H9 (cell line): ENCODE data around the gene RBPJL. TPM values are rescaled to one million over a fixed set of nuclear protein-coding genes. Genes with fewer than 3 reads are reported as not detected.

Experiments used
- DNase-seq: peaks from one replicate; pipeline ENCODE4 v3.0.0-alpha.2; 2017
- H2AFZ ChIP-seq: one replicate; pipeline ENCODE4 v1.6.1; 2013; ENCODE audit warnings: mild to moderate bottlenecking, low read length, control low read depth, moderate library complexity
- H2AK5ac ChIP-seq: 2 replicates; pipeline ENCODE4 v1.6.1; 2013; ENCODE audit warnings: low read length, control low read depth, mixed read lengths; ENCODE audit not compliant: insufficient read length
- H2BK120ac ChIP-seq: one replicate; pipeline ENCODE4 v1.6.1; 2013; ENCODE audit warnings: low read depth, mild to moderate bottlenecking, low read length, control low read depth, inconsistent platforms; ENCODE audit not compliant: poor library complexity, severe bottlenecking
- H2BK12ac ChIP-seq: 2 replicates; pipeline ENCODE4 v1.6.1; 2013; ENCODE audit warnings: low read length, control low read depth, mixed read lengths, low read depth; ENCODE audit not compliant: insufficient read length
- H2BK15ac ChIP-seq: 2 replicates; pipeline ENCODE4 v1.6.1; 2013; ENCODE audit warnings: low read depth, low read length, control low read depth
- H2BK20ac ChIP-seq: one replicate; pipeline ENCODE4 v1.6.1; 2013; ENCODE audit warnings: low read depth, mild to moderate bottlenecking, low read length, control low read depth, inconsistent platforms; ENCODE audit not compliant: poor library complexity, severe bottlenecking
- H2BK5ac ChIP-seq: 2 replicates; pipeline ENCODE4 v1.6.1; 2013; ENCODE audit warnings: low read length, control low read depth, mixed read lengths; ENCODE audit not compliant: insufficient read length
- H3K14ac ChIP-seq: 2 replicates; pipeline ENCODE4 v1.6.1; 2013; ENCODE audit warnings: low read length, control low read depth; ENCODE audit not compliant: insufficient read depth
- H3K18ac ChIP-seq: 2 replicates; pipeline ENCODE4 v1.6.1; 2013; ENCODE audit warnings: low read depth, mild to moderate bottlenecking, mixed read lengths, low read length, control low read depth; ENCODE audit not compliant: insufficient read length
- H3K23ac ChIP-seq: 2 replicates; pipeline ENCODE4 v1.6.1; 2013; ENCODE audit warnings: low read length, control low read depth, mixed read lengths, low read depth; ENCODE audit not compliant: insufficient read length
- H3K23me2 ChIP-seq: 2 replicates; pipeline ENCODE4 v1.6.1; 2013; ENCODE audit warnings: low read depth, mild to moderate bottlenecking, mixed read lengths, low read length, control low read depth; ENCODE audit not compliant: insufficient read length, poor library complexity, severe bottlenecking
- H3K27ac ChIP-seq: 2 replicates; pipeline ENCODE4 v1.5.1; 2013; ENCODE audit warnings: low read length, control low read depth, mixed read lengths, low read depth; ENCODE audit not compliant: insufficient read length
- H3K27me3 ChIP-seq: 2 replicates; pipeline ENCODE4 v1.6.1; 2013; ENCODE audit warnings: low read length, control low read depth, inconsistent platforms; ENCODE audit not compliant: insufficient read depth
- H3K4ac ChIP-seq: 2 replicates; pipeline ENCODE4 v1.6.1; 2013; ENCODE audit warnings: low read depth, mild to moderate bottlenecking, control low read depth, inconsistent platforms, low read length, moderate library complexity
- H3K4me1 ChIP-seq: 2 replicates; pipeline ENCODE4 v1.6.1; 2013; ENCODE audit warnings: low read length, control low read depth, inconsistent platforms; ENCODE audit not compliant: insufficient read depth
- H3K4me2 ChIP-seq: 2 replicates; pipeline ENCODE4 v1.6.1; 2013; ENCODE audit warnings: low read length, control low read depth, mixed read lengths; ENCODE audit not compliant: insufficient read length, insufficient read depth
- H3K56ac ChIP-seq: 2 replicates; pipeline ENCODE4 v1.6.1; 2013; ENCODE audit warnings: low read depth, mild to moderate bottlenecking, mixed read lengths, low read length, control low read depth; ENCODE audit not compliant: insufficient read length
- H3K79me1 ChIP-seq: 2 replicates; pipeline ENCODE4 v1.6.1; 2013; ENCODE audit warnings: low read depth, mild to moderate bottlenecking, moderate library complexity, low read length, control low read depth, inconsistent platforms; ENCODE audit not compliant: insufficient read depth, poor library complexity, severe bottlenecking
- H3K79me2 ChIP-seq: 2 replicates; pipeline ENCODE4 v1.6.1; 2013; ENCODE audit warnings: low read length, control low read depth, inconsistent platforms; ENCODE audit not compliant: insufficient read depth
- H3K9ac ChIP-seq: 2 replicates; pipeline ENCODE4 v1.6.1; 2013; ENCODE audit warnings: low read length, control low read depth, mixed read lengths; ENCODE audit not compliant: insufficient read length; ENCODE audit errors: extremely low read depth
- H3K9me3 ChIP-seq: one replicate; pipeline ENCODE4 v1.6.1; 2013; ENCODE audit warnings: low read depth, low read length, inconsistent platforms; ENCODE audit not compliant: control insufficient read depth
- H3T11ph ChIP-seq: one replicate; pipeline ENCODE4 v1.6.1; 2013; ENCODE audit warnings: mild to moderate bottlenecking, low read length, control low read depth, inconsistent platforms
- H4K20me1 ChIP-seq: one replicate; pipeline ENCODE4 v1.6.1; 2013; ENCODE audit not compliant: control insufficient read depth, insufficient read length, insufficient read depth
- H4K5ac ChIP-seq: 2 replicates; pipeline ENCODE4 v1.6.1; 2013; ENCODE audit warnings: low read depth, mild to moderate bottlenecking, mixed read lengths, low read length, control low read depth; ENCODE audit not compliant: insufficient read length
- H4K8ac ChIP-seq: replicated peaks from 2 replicates; pipeline ENCODE4 v1.6.1; 2013; ENCODE audit warnings: low read length, control low read depth, mixed read lengths, low read depth; ENCODE audit not compliant: insufficient read length
- H4K91ac ChIP-seq: 2 replicates; pipeline ENCODE4 v1.6.1; 2013; ENCODE audit warnings: low read depth, mild to moderate bottlenecking, moderate library complexity, mixed read lengths, low read length, control low read depth; ENCODE audit not compliant: insufficient read length
- H3K27ac Mint-ChIP-seq, 3 experiments: 2 replicates in 2 of 3; 3 replicates in 1 of 3; pipeline ENCODE4 v1.8.0; 2020 to 2021; ENCODE audit warnings: mixed read lengths in 3 of 3, mild to moderate bottlenecking in 1 of 3, moderate library complexity in 1 of 3
- H3K27me3 Mint-ChIP-seq: 2 replicates; pipeline ENCODE4 v1.8.0; 2021; ENCODE audit warnings: low read depth, mild to moderate bottlenecking, moderate library complexity, mixed read lengths
- H3K36me3 Mint-ChIP-seq, 3 experiments: 2 replicates in 2 of 3; 3 replicates in 1 of 3; pipeline ENCODE4 v1.8.0; 2020 to 2021; ENCODE audit warnings: low read depth in 3 of 3, mixed read lengths in 3 of 3; ENCODE audit not compliant: insufficient read depth in 1 of 3
- H3K4me1 Mint-ChIP-seq, 2 experiments: 2 replicates each; pipeline ENCODE4 v1.8.0; 2020; ENCODE audit warnings: mixed read lengths in 2 of 2
- H3K4me3 Mint-ChIP-seq, 2 experiments: 2 replicates in 1 of 2; 3 replicates in 1 of 2; pipeline ENCODE4 v1.8.0; 2020 to 2021; ENCODE audit warnings: mild to moderate bottlenecking in 2 of 2, mixed read lengths in 2 of 2, moderate library complexity in 1 of 2
- H3K9me3 Mint-ChIP-seq, 2 experiments: 2 replicates in 1 of 2; 3 replicates in 1 of 2; pipeline ENCODE4 v1.8.0; 2020; ENCODE audit warnings: mild to moderate bottlenecking in 2 of 2, mixed read lengths in 2 of 2, moderate library complexity in 1 of 2
- WGBS: extraction: QIAGEN DNeasy Blood & Tissue Kit; methylation state at CpG from one replicate; pipeline ENCODE4 v1.1.7; 2013; ENCODE audit warnings: missing lambda C conversion rate, low lambda C conversion rate, mixed read lengths; ENCODE audit not compliant: insufficient read length; ENCODE audit errors: extremely low coverage; 5-methylcytosine and 5-hydroxymethylcytosine counted together
- total RNA-seq: library from RNA; stranded (reverse); gene quantifications from 2 replicates; pipeline ENCODE4 v1.2.1, GENCODE V29; 2021
- TF ChIP-seq, protein P1 (sequence below): fragments of 200-600 bp; sonication (generic); conservative IDR thresholded peaks from 3 replicates; pipeline ENCODE4 v1.8.0; 2021; ENCODE audit warnings: antibody characterized with exemption, mild to moderate bottlenecking

Gene RBPJL
- total RNA-seq, 1 experiment from 2014 or later = 0.28 TPM

DNA sequence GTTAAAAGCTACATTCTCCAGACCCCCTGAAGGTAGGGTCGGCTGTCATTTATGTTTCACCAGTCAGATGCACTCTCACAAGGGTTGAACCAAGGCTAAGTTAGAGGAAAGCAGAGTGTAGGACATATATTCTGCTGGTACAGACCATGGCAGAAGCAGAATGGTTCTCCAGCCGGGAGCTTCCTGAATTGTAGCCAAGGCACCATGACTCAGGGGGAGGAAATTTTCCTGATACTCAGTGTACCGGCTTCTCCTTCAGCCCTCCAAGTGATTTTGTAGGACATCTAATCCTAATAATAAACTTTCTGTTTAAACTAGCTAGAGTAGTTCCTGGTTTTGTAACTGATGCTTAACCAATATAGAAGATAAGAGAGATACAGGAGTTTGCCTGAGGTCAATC is 38.1 kb upstream of the RBPJL start:
- no peaks in the 10 kb centered on the region for H3K9me3 ChIP-seq
- no peak overlapping the region for H2BK5ac ChIP-seq
- no peak for DNase-seq
- no peak overlapping the region for H3K14ac ChIP-seq
- H3K27me3 ChIP-seq = no peaks in the 10 kb centered on the region
- no peak overlapping the region for H3K4me2 ChIP-seq
- H4K8ac ChIP-seq = no peak overlapping the region
- Mint-ChIP-seq H3K4me1 (peaks cover 15 to 17% of the 10 kb centered on the region in 2 experiments), H3K27ac (no peak overlapping the region), H3K36me3 (no peaks in the 10 kb centered on the region), H3K27me3 (peaks cover 12% of the 10 kb centered on the region), H3K4me3 (no peak overlapping the region), H3K9me3 (no peaks in the 10 kb centered on the region)
- no peak overlapping the region for H3K27ac ChIP-seq
- no peaks in the 10 kb centered on the region for H3K79me1 ChIP-seq
- no peak overlapping the region for H3K56ac ChIP-seq
- H2BK12ac ChIP-seq = no peak overlapping the region
- no peak overlapping the region for H2AK5ac ChIP-seq
- no peak overlapping the region for H2BK15ac ChIP-seq
- H3K18ac ChIP-seq = no peak overlapping the region
- 0 out of 2 replicates have a peak, but pooled peaks cover 6% of the 10 kb centered on the region for H3K4me1 ChIP-seq
- no peak overlapping the region for H3K9ac ChIP-seq
- TF ChIP-seq, protein P1, sequence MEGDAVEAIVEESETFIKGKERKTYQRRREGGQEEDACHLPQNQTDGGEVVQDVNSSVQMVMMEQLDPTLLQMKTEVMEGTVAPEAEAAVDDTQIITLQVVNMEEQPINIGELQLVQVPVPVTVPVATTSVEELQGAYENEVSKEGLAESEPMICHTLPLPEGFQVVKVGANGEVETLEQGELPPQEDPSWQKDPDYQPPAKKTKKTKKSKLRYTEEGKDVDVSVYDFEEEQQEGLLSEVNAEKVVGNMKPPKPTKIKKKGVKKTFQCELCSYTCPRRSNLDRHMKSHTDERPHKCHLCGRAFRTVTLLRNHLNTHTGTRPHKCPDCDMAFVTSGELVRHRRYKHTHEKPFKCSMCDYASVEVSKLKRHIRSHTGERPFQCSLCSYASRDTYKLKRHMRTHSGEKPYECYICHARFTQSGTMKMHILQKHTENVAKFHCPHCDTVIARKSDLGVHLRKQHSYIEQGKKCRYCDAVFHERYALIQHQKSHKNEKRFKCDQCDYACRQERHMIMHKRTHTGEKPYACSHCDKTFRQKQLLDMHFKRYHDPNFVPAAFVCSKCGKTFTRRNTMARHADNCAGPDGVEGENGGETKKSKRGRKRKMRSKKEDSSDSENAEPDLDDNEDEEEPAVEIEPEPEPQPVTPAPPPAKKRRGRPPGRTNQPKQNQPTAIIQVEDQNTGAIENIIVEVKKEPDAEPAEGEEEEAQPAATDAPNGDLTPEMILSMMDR = no peak
- H3K79me2 ChIP-seq = no peaks in the 10 kb centered on the region
- H3K4ac ChIP-seq = no peak overlapping the region
- no peak overlapping the region for H2BK120ac ChIP-seq
- H3K23me2 ChIP-seq = no peaks in the 10 kb centered on the region
- no peaks in the 10 kb centered on the region for H4K20me1 ChIP-seq
- H2AFZ ChIP-seq = no peak overlapping the region
- H4K5ac ChIP-seq = no peak overlapping the region
- no CpG with 5 or more reads among the region's 3 CpGs for WGBS
- no peak overlapping the region for H3K23ac ChIP-seq
- H4K91ac ChIP-seq = no peak overlapping the region
- H3T11ph ChIP-seq = no peak overlapping the region
- no peak overlapping the region for H2BK20ac ChIP-seq
